HG03175 (cell line): Measurements from ENCODE around the gene TBCEL.

ENCODE experiments used
- ATAC-seq: cut with Tn5 transposase; IDR thresholded peaks from one replicate; pipeline ENCODE4 v1.9.1; 2021; ENCODE audit warnings: mild to moderate bottlenecking, moderate library complexity; ENCODE audit not compliant: unreplicated experiment

Gene TBCEL

GRCh38 chr11:121058941-121059340 is 35.0 kb downstream of the TBCEL start:
- ATAC-seq: no peak

- ATAC-seq: peak; percentile 99
These were observed 35.7 kb downstream of the TBCEL start for GRCh38 chr11:121059605-121060004.

GRCh38 chr11:121063728-121064127 is 39.8 kb downstream of the TBCEL start:
- ATAC-seq: no peak

GRCh38 chr11:121066623-121067022 is 42.7 kb downstream of the TBCEL start:
- no peak for ATAC-seq

- no peak for ATAC-seq
These were observed 43.1 kb downstream of the TBCEL start for GRCh38 chr11:121067026-121067425.

- no peak for ATAC-seq
These were observed 43.6 kb downstream of the TBCEL start for GRCh38 chr11:121067453-121067852.

GRCh38 chr11:121067962-121068647 is 44.2 kb downstream of the TBCEL start:
- no peak for ATAC-seq

- ATAC-seq: no peak
These were observed 44.9 kb downstream of the TBCEL start for GRCh38 chr11:121068787-121069186.

GRCh38 chr11:121070951-121071845 is 47.3 kb downstream of the TBCEL start:
- no peak for ATAC-seq

- no peak for ATAC-seq
These were observed 48.0 kb downstream of the TBCEL start for GRCh38 chr11:121071846-121072450.

- ATAC-seq: no peak
These were observed 57.4 kb downstream of the TBCEL start for GRCh38 chr11:121081321-121081720.

GRCh38 chr11:121082219-121082618 is 58.3 kb downstream of the TBCEL start:
- no peak for ATAC-seq

- no peak for ATAC-seq
These were observed 58.8 kb downstream of the TBCEL start for GRCh38 chr11:121082670-121083069.

- no peak for ATAC-seq
These were observed 63.0 kb downstream of the TBCEL start for GRCh38 chr11:121086866-121087265.

- no peak for ATAC-seq
These were observed 65.7 kb downstream of the TBCEL start for GRCh38 chr11:121089566-121089965.

GRCh38 chr11:121090145-121090721 is 66.3 kb downstream of the TBCEL start:
- ATAC-seq: no peak

- no peak for ATAC-seq
These were observed 67.7 kb downstream of the TBCEL start for GRCh38 chr11:121091492-121092152.

GRCh38 chr11:121095561-121095960 is 71.7 kb downstream of the TBCEL start:
- no peak for ATAC-seq

- ATAC-seq: no peak
These were observed 75.5 kb downstream of the TBCEL start for GRCh38 chr11:121099364-121099763.

GRCh38 chr11:121099885-121100284 is 76.0 kb downstream of the TBCEL start:
- ATAC-seq: no peak

GRCh38 chr11:121100943-121101342 is 77.0 kb downstream of the TBCEL start, which contains the start of gene TECTA:
Gene TECTA (plus strand): TSS chr11:121101243. CDS start chr11:121102666, 1,423 bp downstream.
- no peak for ATAC-seq
